Suprapubic skin (tissue), 4 donors: ENCODE results near the gene NDE1.

Source experiments
- CTCF ChIP-seq, 2 donors: fragments of 200-600 bp in 1 of 2; fragments of 450-650 bp in 1 of 2; sonication (generic) in 1 of 2; IDR thresholded peaks; one replicate each; pipeline ENCODE4 v1.5.1; 2016 to 2019; ENCODE audit warnings: antibody characterized with exemption in 2 of 2, mild to moderate bottlenecking in 1 of 2, moderate library complexity in 1 of 2
- POLR2A ChIP-seq, 2 donors: fragments of 450-650 bp; IDR thresholded peaks; one replicate each; pipeline ENCODE4 v1.6.1; 2017; ENCODE audit warnings: antibody characterized with exemption in 2 of 2, mild to moderate bottlenecking in 2 of 2, moderate library complexity in 2 of 2
- POLR2AphosphoS5 ChIP-seq, 3 donors: sonication (generic); formaldehyde crosslinking; IDR thresholded peaks; one replicate each; pipeline ENCODE4 v1.6.1; 2017; ENCODE audit warnings: antibody characterized with exemption in 3 of 3

GRCh38 chr16:15723808-15724207, 73.8 kb downstream of the NDE1 start:
- TF ChIP-seq POLR2A (IDR thresholded peaks at IDR 0.05) (no peak), CTCF (IDR thresholded peaks at IDR 0.05) (no peak), POLR2AphosphoS5 (IDR thresholded peaks at IDR 0.05) (no peak)
